K562 (cell line): ENCODE results near the gene PTPRT. TPM values are rescaled to one million over a fixed set of nuclear protein-coding genes. Genes with fewer than 3 reads are reported as not detected.

Experiments
- ATAC-seq: fragments of 200-7000 bp; cut with Tn5 transposase; 3 replicates; pipeline ENCODE4 v1.9.1; 2020; ENCODE audit warnings: moderate library complexity
- BruUV-seq: library from RNA; stranded (reverse); fragments of 400-500 nt; replicated peaks from 2 replicates; lab custom pipeline; 2021; lab: Mats Ljungman, UMichigan
- CTCF ChIA-PET: fragments of 300-600 bp; formaldehyde crosslinking; extraction: SDS; loops from one replicate; lab custom pipeline; 2021; ENCODE audit warnings: low intra/inter-chr PET ratio; lab: Yijun Ruan, JAX
- POLR2A ChIA-PET: fragments of 300-600, 350-650 bp; sonication (Branson Sonifier 250); formaldehyde crosslinking; extraction: SDS; loops from one replicate; lab custom pipeline; 2021; ENCODE audit warnings: antibody characterized with exemption, inconsistent platforms; lab: Yijun Ruan, JAX
- DNase-seq, 4 experiments: peaks; one replicate each; pipeline versions ENCODE4 v3.0.0 to v3.0.0-alpha.2; 2011 to 2018; ENCODE audit warnings: low spot score in 3 of 4, mixed read lengths in 3 of 4; ENCODE audit errors: extremely low read depth in 1 of 4
- FAIRE-seq: peaks from 2 replicates; lab custom pipeline; 2011; peaks lifted over from hg19 to GRCh38; lab: Jason Lieb, UNC
- H2AFZ ChIP-seq: 2 replicates; pipeline ENCODE4 v1.6.0; 2011; ENCODE audit warnings: low read depth, low read length, control low read depth, inconsistent platforms
- H3K27ac ChIP-seq: fragments of 200-600 bp; 3 replicates; pipeline ENCODE4 v1.8.0; 2011; ENCODE audit warnings: low read depth, mild to moderate bottlenecking, control low read depth, inconsistent platforms, low read length, moderate library complexity, mixed read lengths; ENCODE audit errors: extremely low read depth
- H3K27me3 ChIP-seq, 2 experiments: fragments of 300-600 bp in 1 of 2; 2 replicates in 1 of 2; 3 replicates in 1 of 2; pipeline versions ENCODE4 v1.6.0 to v1.8.0; 2011; ENCODE audit warnings: inconsistent platforms in 2 of 2, low read length in 2 of 2, mild to moderate bottlenecking in 1 of 2, mixed read lengths in 1 of 2, moderate library complexity in 1 of 2; ENCODE audit not compliant: control insufficient read depth in 2 of 2, insufficient read depth in 2 of 2
- H3K36me3 ChIP-seq: fragments of 300-600 bp; 3 replicates; pipeline ENCODE4 v1.8.0; 2011; ENCODE audit warnings: mild to moderate bottlenecking, low read length, inconsistent platforms; ENCODE audit not compliant: control insufficient read depth, insufficient read depth
- H3K4me1 ChIP-seq, 2 experiments: fragments of 200-600 bp in 1 of 2; replicated peaks in 1 of 2; 2 replicates in 1 of 2; 3 replicates in 1 of 2; pipeline versions ENCODE4 v1.5.1 to v1.8.0; 2011; ENCODE audit warnings: inconsistent platforms in 2 of 2, low read length in 2 of 2, mild to moderate bottlenecking in 1 of 2, mixed read lengths in 1 of 2, moderate library complexity in 1 of 2; ENCODE audit not compliant: control insufficient read depth in 2 of 2, insufficient read depth in 2 of 2
- H3K4me2 ChIP-seq: 2 replicates; pipeline ENCODE4 v1.6.1; 2011; ENCODE audit warnings: low read length, control low read depth, inconsistent platforms, mixed read lengths; ENCODE audit not compliant: insufficient read depth
- H3K4me3 ChIP-seq: fragments of 200-600 bp; sonication (generic), shearing (Covaris generic); 2 replicates; pipeline ENCODE4 v1.5.1; 2016; ENCODE audit warnings: control low read depth, inconsistent platforms
- H3K79me2 ChIP-seq: fragments of 200-600 bp; 3 replicates; pipeline ENCODE4 v1.8.0; 2011; ENCODE audit warnings: low read length, inconsistent platforms; ENCODE audit not compliant: control insufficient read depth, insufficient read depth
- H3K9ac ChIP-seq, 2 experiments: 2 replicates each; pipeline versions ENCODE4 v1.6.0 to v1.6.1; 2011; ENCODE audit warnings: low read depth in 2 of 2, low read length in 2 of 2, control low read depth in 1 of 2, inconsistent platforms in 1 of 2, mild to moderate bottlenecking in 1 of 2, mixed read lengths in 1 of 2; ENCODE audit not compliant: insufficient read depth in 1 of 2
- H3K9me1 ChIP-seq: one replicate; pipeline ENCODE4 v1.6.0; 2011; ENCODE audit warnings: inconsistent platforms, mild to moderate bottlenecking, low read length, moderate library complexity; ENCODE audit not compliant: control insufficient read depth, insufficient read depth
- H3K9me3 ChIP-seq: replicated peaks from 2 replicates; pipeline ENCODE4 v1.5.1; 2011; ENCODE audit warnings: low read depth, low read length, inconsistent platforms; ENCODE audit not compliant: control insufficient read depth, insufficient read depth
- H4K20me1 ChIP-seq: replicated peaks from 2 replicates; pipeline ENCODE4 v1.6.1; 2011; ENCODE audit warnings: low read length, inconsistent platforms, mixed read lengths; ENCODE audit not compliant: control insufficient read depth, insufficient read depth
- BDP1 ChIP-seq: IDR thresholded peaks from 3 replicates; pipeline ENCODE4 v1.6.1; 2011; ENCODE audit not compliant: insufficient read length, insufficient read depth
- BHLHE40 ChIP-seq: IDR thresholded peaks from 2 replicates; pipeline ENCODE4 v1.6.1; 2011; ENCODE audit warnings: low read length, improper control_type of control experiment
- HMG20B ChIP-seq: fragments of 250-450 bp; sonication (Bioruptor Pico); IDR thresholded peaks from 2 replicates; pipeline ENCODE4 v1.5.0; 2021; ENCODE audit warnings: mild to moderate bottlenecking
- KLF13 ChIP-seq: fragments of 450-650 bp; IDR thresholded peaks from 2 replicates; pipeline ENCODE4 v1.6.1; 2016; ENCODE audit warnings: missing genetic modification characterization, low read depth, mild to moderate bottlenecking, missing compliant biosample characterization, moderate library complexity, borderline replicate concordance
- NR2C1 ChIP-seq, 2 experiments: fragments of 450-650 bp; IDR thresholded peaks; 2 replicates each; pipeline ENCODE4 v1.6.1; 2017; ENCODE audit warnings: mild to moderate bottlenecking in 2 of 2, antibody characterized with exemption in 1 of 2, inconsistent platforms in 1 of 2, missing compliant biosample characterization in 1 of 2, missing genetic modification characterization in 1 of 2
- NR2F6 ChIP-seq: fragments of 450-650 bp; formaldehyde crosslinking; IDR thresholded peaks from 2 replicates; pipeline ENCODE4 v1.4.0; 2020; ENCODE audit warnings: mild to moderate bottlenecking
- NRF1 ChIP-seq, 2 experiments: fragments of 450-650 bp; IDR thresholded peaks in 1 of 2; conservative IDR thresholded peaks in 1 of 2; 2 replicates each; pipeline ENCODE4 v1.6.1; 2014; ENCODE audit warnings: mild to moderate bottlenecking in 2 of 2
- RBBP5 ChIP-seq: fragments of 200-600 bp; sonication (generic); IDR thresholded peaks from 2 replicates; pipeline ENCODE4 v1.6.1; 2012; ENCODE audit warnings: borderline replicate concordance, mild to moderate bottlenecking, low read length, control low read depth, inconsistent platforms; ENCODE audit not compliant: insufficient read depth, poor library complexity, severe bottlenecking
- SMARCA4 ChIP-seq: fragments of 450-650 bp; IDR thresholded peaks from 2 replicates; pipeline ENCODE4 v1.6.1; 2016
- TCF7L2 ChIP-seq: fragments of 150-350 bp; IDR thresholded peaks from 2 replicates; pipeline ENCODE4 v1.6.1; 2016; ENCODE audit warnings: low read depth, mild to moderate bottlenecking, low read length, moderate library complexity
- THRAP3 ChIP-seq: fragments of 450-650 bp; IDR thresholded peaks from 2 replicates; pipeline ENCODE4 v1.6.1; 2016; ENCODE audit warnings: mild to moderate bottlenecking, inconsistent platforms, borderline replicate concordance
- ZFP36 ChIP-seq: fragments of 150-350 bp; IDR thresholded peaks from 2 replicates; pipeline ENCODE4 v1.6.1; 2018; ENCODE audit warnings: low read length, low read depth; ENCODE audit not compliant: partially characterized antibody
- WGBS: fragments of 100-300 bp; shearing (Covaris generic); methylation state at CpG from one replicate; pipeline ENCODE4 v1.1.6; 2016; ENCODE audit warnings: low coverage, mixed read lengths; ENCODE audit not compliant: insufficient coverage; ENCODE audit errors: missing lambda C conversion rate; 5-methylcytosine and 5-hydroxymethylcytosine counted together
- in situ Hi-C: fragments of 300-500 bp; cut with MboI; formaldehyde crosslinking; loops from 4 replicates; pipeline ENCODE4 v1.15.0; 2018; ENCODE audit warnings: inconsistent platforms, mixed read lengths
- intact Hi-C: fragments of 100-400 bp; cut with micrococcal nuclease; formaldehyde crosslinking; loops from 2 replicates; pipeline ENCODE4 v1.14.2; 2022
- polyA plus RNA-seq, 8 experiments: library from polyadenylated mRNA; depleted of rRNA in 4 of 8; stranded (reverse) in 5 of 8; unstranded in 3 of 8; fragments of >200 nt; fragmentation: Nextera tagmentation in 2 of 8; fragmentation: Illumina TruSeq in 1 of 8; extraction: Ambion mirVana in 2 of 8; extraction: Trizol in 1 of 8; gene quantifications; 2 replicates each; pipeline versions ENCODE4 v1.2.1 to v1.2.3, GENCODE V29; 2011 to 2014; ENCODE audit warnings: inconsistent platforms in 1 of 8, missing spikeins in 1 of 8
- total RNA-seq, 7 experiments: library from RNA; depleted of rRNA in 6 of 7; stranded (reverse); fragments of >200 nt in 6 of 7; fragmentation: Illumina TruSeq in 2 of 7; extraction: Trizol in 2 of 7; gene quantifications; 2 replicates each; pipeline versions ENCODE4 v1.2.1 to v1.2.3, GENCODE V29; 2011 to 2021; ENCODE audit warnings: low replicate concordance in 1 of 7

The PTPRT gene
- total and polyA plus RNA-seq, 9 of the 15 experiments (the other 6 are each of a cell fraction or from before 2014, with no cell fraction given), result not detected

GRCh38 chr20:42587427-42587826 is 602.3 kb downstream of the PTPRT start:
- H2AFZ ChIP-seq, result no peak overlapping the region
- H3K27ac ChIP-seq, result no peak overlapping the region
- no peaks in the 10 kb centered on the region for H4K20me1 ChIP-seq
- H3K27me3 ChIP-seq, result no peaks in the 10 kb centered on the region
- H3K4me1 ChIP-seq, result no peaks in the 10 kb centered on the region
- H3K9me1 ChIP-seq, result no peaks in the 10 kb centered on the region
- FAIRE-seq (no peak), ATAC-seq (no peak), DNase-seq (no peak)
- in situ Hi-C loops (no loop called here), intact Hi-C loops (no loop called here)
- no peak overlapping the region for H3K4me3 ChIP-seq
- no TSS peak for BruUV-seq
- 4% methylated on average over 5 of the region's 7 CpGs for WGBS
- TF ChIP-seq BDP1, result no peak
- no peak for TF ChIP-seq BHLHE40
- no peak for TF ChIP-seq HMG20B (CRISPR knock-in tag)
- TF ChIP-seq TCF7L2, result no peak
- no peak for TF ChIP-seq NR2C1 (IDR thresholded peaks at IDR 0.05)
- no peak for TF ChIP-seq NR2C1 (tag; IDR thresholded peaks at IDR 0.05)
- TF ChIP-seq ZFP36, result no peak
- no peak for TF ChIP-seq NR2F6
- no peak for TF ChIP-seq NRF1 (conservative IDR thresholded peaks at IDR 0.05 in 1 of 2, IDR thresholded peaks at IDR 0.05 in 1 of 2)
- no peak overlapping the region for H3K9ac ChIP-seq
- no peak overlapping the region for H3K4me2 ChIP-seq
- CTCF ChIA-PET, result no interaction called here
- POLR2A ChIA-PET, result interaction anchor here (0.6 kb wide), 1 partner anchor 31 kb away, joined by 3 read pairs; no protein-coding TSS in a partner anchor
- no peaks in the 10 kb centered on the region for H3K9me3 ChIP-seq
- no peaks in the 10 kb centered on the region for H3K36me3 ChIP-seq
- H3K79me2 ChIP-seq, result no peaks in the 10 kb centered on the region

- TF ChIP-seq RBBP5, result no peak
- TF ChIP-seq THRAP3, result no peak
- TF ChIP-seq SMARCA4, result no peak
- TF ChIP-seq KLF13, result no peak
- H3K27ac ChIP-seq, result no peak overlapping the region
- H3K4me2 ChIP-seq, result no peak overlapping the region
- H3K4me1 ChIP-seq, result no peaks in the 10 kb centered on the region
- in situ Hi-C loops (no loop called here), intact Hi-C loops (no loop called here)
- BruUV-seq, result no TSS peak
- no peaks in the 10 kb centered on the region for H3K9me3 ChIP-seq
- no peak for ATAC-seq
- no peaks in the 10 kb centered on the region for H3K79me2 ChIP-seq
- H3K9me1 ChIP-seq, result no peaks in the 10 kb centered on the region
- H3K9ac ChIP-seq, result no peak overlapping the region
- FAIRE-seq, result no peak
- WGBS, result 5% methylated on average over 3 of the region's 3 CpGs
- DNase-seq, result no peak
- no peaks in the 10 kb centered on the region for H4K20me1 ChIP-seq
- no peak overlapping the region for H2AFZ ChIP-seq
- CTCF ChIA-PET, result no interaction called here
- H3K4me3 ChIP-seq, result no peak overlapping the region
- POLR2A ChIA-PET, result no interaction called here
- no peaks in the 10 kb centered on the region for H3K36me3 ChIP-seq
- H3K27me3 ChIP-seq, result no peaks in the 10 kb centered on the region
Measured at GRCh38 chr20:42581311-42581710, 608.4 kb downstream of the PTPRT start.
